H1 (cell line): ENCODE data around the gene HDAC9. TPM values are rescaled to one million over a fixed set of nuclear protein-coding genes. Genes with fewer than 3 reads are reported as not detected.

ENCODE experiments used
- CTCF ChIA-PET: fragments of 300-600 bp; sonication (Branson Sonifier 250); formaldehyde crosslinking; loops from one replicate; lab custom pipeline; 2021; ENCODE audit not compliant: partially characterized antibody; lab: Charles Lee
- POLR2A ChIA-PET: fragments of 300-600 bp; sonication (Branson Sonifier 250); formaldehyde crosslinking; loops from one replicate; lab custom pipeline; 2021; ENCODE audit warnings: inconsistent platforms; ENCODE audit not compliant: partially characterized antibody; lab: Charles Lee
- DNase-seq, 2 experiments: peaks; one replicate each; pipeline versions ENCODE4 v3.0.0 to v3.0.0-alpha.2; 2010 to 2022; ENCODE audit warnings: low spot score in 2 of 2, low read depth in 1 of 2, mixed read lengths in 1 of 2
- FAIRE-seq: peaks from 2 replicates; lab custom pipeline; 2011; peaks lifted over from hg19 to GRCh38; lab: Jason Lieb, UNC
- H2AFZ ChIP-seq: 2 replicates; pipeline ENCODE4 v1.8.1; 2012; ENCODE audit warnings: low read length, inconsistent platforms
- H2AK5ac ChIP-seq: 2 replicates; pipeline ENCODE4 v1.6.1; 2013; ENCODE audit warnings: low read depth, low read length
- H2BK120ac ChIP-seq: replicated peaks from 2 replicates; pipeline ENCODE3; 2013; ENCODE audit warnings: low read depth, low read length, inconsistent platforms
- H2BK12ac ChIP-seq: 2 replicates; pipeline ENCODE4 v1.6.1; 2013; ENCODE audit warnings: low read depth, low read length
- H2BK15ac ChIP-seq: 2 replicates; pipeline ENCODE4 v1.6.1; 2013; ENCODE audit warnings: low read length
- H2BK20ac ChIP-seq: 2 replicates; pipeline ENCODE4 v1.6.1; 2013; ENCODE audit warnings: low read length
- H2BK5ac ChIP-seq: 2 replicates; pipeline ENCODE4 v1.6.1; 2013; ENCODE audit warnings: low read depth, low read length
- H3K14ac ChIP-seq: 2 replicates; pipeline ENCODE4 v1.6.1; 2013; ENCODE audit warnings: inconsistent platforms; ENCODE audit not compliant: insufficient read length
- H3K18ac ChIP-seq: 2 replicates; pipeline ENCODE4 v1.6.1; 2013; ENCODE audit warnings: low read length; ENCODE audit errors: extremely low read depth
- H3K23ac ChIP-seq: 2 replicates; pipeline ENCODE4 v1.6.1; 2013; ENCODE audit warnings: inconsistent platforms; ENCODE audit not compliant: insufficient read length
- H3K23me2 ChIP-seq: 2 replicates; pipeline ENCODE4 v1.6.1; 2013; ENCODE audit warnings: low read depth, low read length
- H3K27ac ChIP-seq: 2 replicates; pipeline ENCODE4 v1.6.1; 2011; ENCODE audit warnings: low read depth, low read length, inconsistent platforms
- H3K27me3 ChIP-seq, 4 experiments: replicated peaks in 1 of 4; 1 replicate in 1 of 4; 2 replicates in 3 of 4; pipeline versions ENCODE4 v1.6.1 to v1.8.1; 2011 to 2013; ENCODE audit warnings: low read length in 3 of 4, mild to moderate bottlenecking in 3 of 4, inconsistent platforms in 2 of 4, mixed read lengths in 2 of 4, moderate library complexity in 1 of 4; ENCODE audit not compliant: control insufficient read depth in 3 of 4, insufficient read depth in 3 of 4; ENCODE audit errors: extremely low read depth in 1 of 4
- H3K36me3 ChIP-seq, 4 experiments: 2 replicates each; pipeline versions ENCODE4 v1.6.1 to v1.8.1; 2011 to 2013; ENCODE audit warnings: mild to moderate bottlenecking in 4 of 4, low read length in 3 of 4, moderate library complexity in 2 of 4, control low read depth in 1 of 4, inconsistent platforms in 1 of 4; ENCODE audit not compliant: insufficient read depth in 4 of 4, control insufficient read depth in 2 of 4
- H3K4ac ChIP-seq: replicated peaks from 2 replicates; pipeline ENCODE3; 2013; ENCODE audit warnings: low read length, low read depth, mixed read lengths, inconsistent platforms; ENCODE audit not compliant: insufficient read length
- H3K4me1 ChIP-seq, 4 experiments: replicated peaks in 1 of 4; 1 replicate in 1 of 4; 2 replicates in 3 of 4; pipeline versions ENCODE4 v1.6.1 to v1.8.1; 2011 to 2013; ENCODE audit warnings: low read length in 3 of 4, inconsistent platforms in 2 of 4, mixed read lengths in 1 of 4; ENCODE audit not compliant: insufficient read depth in 4 of 4, control insufficient read depth in 3 of 4
- H3K4me2 ChIP-seq, 2 experiments: 2 replicates each; pipeline versions ENCODE4 v1.6.1 to v1.8.1; 2011 to 2013; ENCODE audit warnings: low read depth in 2 of 2, low read length in 2 of 2, control low read depth in 1 of 2, inconsistent platforms in 1 of 2, mild to moderate bottlenecking in 1 of 2; ENCODE audit not compliant: insufficient read depth in 1 of 2
- H3K4me3 ChIP-seq, 4 experiments: fragments of 200-600, 300-600 bp in 1 of 4; sonication (generic), shearing (Covaris generic), sonication (Bioruptor Twin) in 1 of 4; 2 replicates each; pipeline versions ENCODE4 v1.5.1 to v1.8.1; 2011 to 2016; ENCODE audit warnings: low read length in 4 of 4, low read depth in 3 of 4, control low read depth in 2 of 4, inconsistent platforms in 2 of 4, mild to moderate bottlenecking in 2 of 4, mixed read lengths in 1 of 4, moderate library complexity in 1 of 4; ENCODE audit not compliant: insufficient read depth in 2 of 4; ENCODE audit errors: extremely low read depth in 1 of 4
- H3K56ac ChIP-seq: replicated peaks from 2 replicates; pipeline ENCODE3; 2013; ENCODE audit warnings: low read depth, mild to moderate bottlenecking, mixed read lengths, low read length, inconsistent platforms; ENCODE audit not compliant: insufficient read length
- H3K79me1 ChIP-seq: 2 replicates; pipeline ENCODE4 v1.6.1; 2013; ENCODE audit warnings: low read depth, low read length, control low read depth
- H3K79me2 ChIP-seq, 2 experiments: 2 replicates each; pipeline versions ENCODE4 v1.6.1 to v1.8.1; 2012 to 2013; ENCODE audit warnings: low read length in 2 of 2, mild to moderate bottlenecking in 2 of 2, inconsistent platforms in 1 of 2; ENCODE audit not compliant: insufficient read depth in 2 of 2, control insufficient read depth in 1 of 2
- H3K9ac ChIP-seq, 4 experiments: replicated peaks in 1 of 4; 1 replicate in 1 of 4; 2 replicates in 3 of 4; pipeline versions ENCODE4 v1.6.1 to v1.8.1; 2011 to 2013; ENCODE audit warnings: low read depth in 3 of 4, low read length in 3 of 4, control low read depth in 2 of 4, mild to moderate bottlenecking in 2 of 4, moderate library complexity in 2 of 4, inconsistent platforms in 1 of 4; ENCODE audit errors: extremely low read depth in 1 of 4
- H3K9me3 ChIP-seq, 2 experiments: 2 replicates each; pipeline versions ENCODE4 v1.6.1 to v1.8.1; 2012 to 2013; ENCODE audit warnings: mild to moderate bottlenecking in 2 of 2, moderate library complexity in 2 of 2, control low read depth in 1 of 2, inconsistent platforms in 1 of 2, low read depth in 1 of 2, low read length in 1 of 2, mixed read lengths in 1 of 2; ENCODE audit not compliant: insufficient read depth in 2 of 2
- H4K20me1 ChIP-seq, 2 experiments: replicated peaks in 1 of 2; 2 replicates each; pipeline versions ENCODE3 to v1.8.1; 2011 to 2013; ENCODE audit warnings: inconsistent platforms in 2 of 2, low read length in 2 of 2, mild to moderate bottlenecking in 1 of 2; ENCODE audit not compliant: insufficient read depth in 2 of 2, control insufficient read depth in 1 of 2
- H4K5ac ChIP-seq: 2 replicates; pipeline ENCODE4 v1.6.1; 2013; ENCODE audit warnings: low read length, low read depth, mixed read lengths, inconsistent platforms; ENCODE audit not compliant: insufficient read length
- H4K8ac ChIP-seq: 2 replicates; pipeline ENCODE4 v1.8.0; 2013; ENCODE audit warnings: mild to moderate bottlenecking, moderate library complexity, low read length, inconsistent platforms; ENCODE audit not compliant: insufficient read depth; ENCODE audit errors: extremely low read depth
- H4K91ac ChIP-seq: replicated peaks from 2 replicates; pipeline ENCODE3; 2013; ENCODE audit warnings: low read length, mixed read lengths, inconsistent platforms; ENCODE audit not compliant: insufficient read length
- BACH1 ChIP-seq: IDR thresholded peaks from 2 replicates; pipeline ENCODE4 v1.6.1; 2012; ENCODE audit warnings: low read length, improper control_type of control experiment
- BRCA1 ChIP-seq: IDR thresholded peaks from 2 replicates; pipeline ENCODE4 v1.6.1; 2012; ENCODE audit warnings: low read depth, low read length, improper control_type of control experiment
- CBX5 ChIP-seq: fragments of 300-800, 300-1000 bp; sonication (generic); IDR thresholded peaks from 2 replicates; pipeline ENCODE4 v1.7.1; 2016; ENCODE audit warnings: antibody characterized with exemption, low read length, low read depth
- KDM1A ChIP-seq: fragments of 200-600, 300-600 bp; sonication (generic); IDR thresholded peaks from 2 replicates; pipeline ENCODE4 v1.7.1; 2016; ENCODE audit warnings: mild to moderate bottlenecking, low read length, borderline replicate concordance
- KDM4A ChIP-seq: IDR thresholded peaks from one replicate; pipeline ENCODE4 v1.7.1; 2012; ENCODE audit warnings: low read depth, mild to moderate bottlenecking, moderate library complexity, low read length, inconsistent platforms; ENCODE audit not compliant: severe bottlenecking
- NRF1 ChIP-seq: IDR thresholded peaks from 2 replicates; pipeline ENCODE4 v1.6.1; 2011; ENCODE audit warnings: mild to moderate bottlenecking, low read depth, low read length, improper control_type of control experiment
- RAD21 ChIP-seq, 2 experiments: IDR thresholded peaks in 1 of 2; conservative IDR thresholded peaks in 1 of 2; 2 replicates each; pipeline ENCODE4 v1.6.1; 2011; ENCODE audit warnings: low read depth in 2 of 2, low read length in 2 of 2, improper control_type of control experiment in 1 of 2, inconsistent platforms in 1 of 2, mild to moderate bottlenecking in 1 of 2, moderate library complexity in 1 of 2
- RBBP5 ChIP-seq: IDR thresholded peaks from 2 replicates; pipeline ENCODE4 v1.7.1; 2012; ENCODE audit warnings: low read depth, mild to moderate bottlenecking, inconsistent platforms, low read length, moderate library complexity, borderline replicate concordance
- SP1 ChIP-seq: IDR thresholded peaks from 2 replicates; pipeline ENCODE4 v1.6.1; 2011; ENCODE audit warnings: low read depth, low read length
- SP2 ChIP-seq: IDR thresholded peaks from 2 replicates; pipeline ENCODE4 v1.6.1; 2012; ENCODE audit warnings: mild to moderate bottlenecking, low read length, inconsistent platforms
- SP4 ChIP-seq: IDR thresholded peaks from 2 replicates; pipeline ENCODE4 v1.6.1; 2012; ENCODE audit warnings: low read length, inconsistent platforms
- SRF ChIP-seq: IDR thresholded peaks from 2 replicates; pipeline ENCODE4 v1.6.1; 2011; ENCODE audit warnings: mild to moderate bottlenecking, low read depth, low read length, moderate library complexity
- SUZ12 ChIP-seq: fragments of 200-600 bp; sonication (generic); IDR thresholded peaks from 2 replicates; pipeline ENCODE4 v1.6.1; 2012; ENCODE audit warnings: mild to moderate bottlenecking, inconsistent platforms, low read length, moderate library complexity, mixed read lengths
- TAF7 ChIP-seq: optimal IDR thresholded peaks from 2 replicates; pipeline ENCODE3; 2011; ENCODE audit warnings: low read depth, mild to moderate bottlenecking, inconsistent platforms, low read length, moderate library complexity, borderline replicate concordance
- WGBS, 2 experiments: shearing (Covaris generic) in 1 of 2; methylation state at CpG; one replicate each; pipeline versions ENCODE4 v1.1.6 to v1.1.7; 2013 to 2015; ENCODE audit warnings: low lambda C conversion rate in 2 of 2, mixed read lengths in 2 of 2, inconsistent platforms in 1 of 2, low coverage in 1 of 2, missing lambda C conversion rate in 1 of 2; ENCODE audit not compliant: insufficient replicate concordance in 2 of 2, insufficient coverage in 1 of 2, insufficient read length in 1 of 2; ENCODE audit errors: extremely low coverage in 1 of 2, missing lambda C conversion rate in 1 of 2; 5-methylcytosine and 5-hydroxymethylcytosine counted together
- polyA plus RNA-seq, 7 experiments: library from polyadenylated mRNA; depleted of rRNA in 3 of 7; stranded (reverse) in 5 of 7; unstranded in 2 of 7; fragments of >200 nt in 5 of 7; fragments of 200-250 nt in 2 of 7; gene quantifications; 1 replicate in 5 of 7; 2 replicates in 1 of 7; 4 replicates in 1 of 7; pipeline versions ENCODE4 v1.2.1 to v1.2.3, GENCODE V29; 2011 to 2013; ENCODE audit warnings: missing spikeins in 2 of 7, mixed read lengths in 2 of 7
- total RNA-seq: library from RNA; stranded (reverse); fragmentation: NEBNext Ultra II Directional; extraction: Animal tissue kit (Norgen Biotek cat#: 25700); gene quantifications from 2 replicates; pipeline ENCODE4 v1.2.1, GENCODE V29; 2021

Gene HDAC9
- total and polyA plus RNA-seq, 2 of the 8 experiments (the other 6 are each of a cell fraction or from before 2014, with no cell fraction given) = 9.5 to 13.1 TPM

DNA sequence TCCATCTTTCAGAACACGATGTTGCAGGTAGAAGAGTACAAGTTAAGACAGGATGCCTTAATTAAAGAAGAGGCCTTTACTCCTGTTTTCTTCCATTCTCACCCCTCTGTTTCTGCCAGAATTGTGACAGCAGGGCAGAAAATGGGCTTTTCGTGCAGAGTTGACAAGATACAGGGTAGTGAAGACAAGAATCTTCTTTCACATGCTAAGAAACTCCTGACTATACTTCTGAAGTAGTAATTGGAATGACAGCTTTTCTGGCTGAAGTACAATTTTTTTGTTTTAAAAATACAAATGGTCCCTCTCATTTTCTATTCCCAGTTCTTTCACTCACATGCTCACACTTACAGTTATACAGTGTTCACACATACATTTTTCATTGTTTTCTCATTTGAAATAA, 22.1 kb downstream of the HDAC9 start:
- H2BK20ac ChIP-seq = no peak overlapping the region
- TF ChIP-seq BRCA1 = no peak
- no peak for TF ChIP-seq SRF
- TF ChIP-seq SP4 = no peak
- no peak for TF ChIP-seq CBX5
- TF ChIP-seq BACH1 = no peak
- no peak for TF ChIP-seq SP2
- TF ChIP-seq SUZ12 = no peak
- TF ChIP-seq RAD21 (IDR thresholded peaks at IDR 0.05 in 1 of 2, conservative IDR thresholded peaks at IDR 0.05 in 1 of 2; ENCODE audit: low read depth in 2 of 2, low read length in 2 of 2) = no peak
- no peak for TF ChIP-seq KDM4A
- TF ChIP-seq TAF7 = no peak
- TF ChIP-seq SP1 = no peak
- no peak for TF ChIP-seq KDM1A
- TF ChIP-seq RBBP5 = no peak
- no peak for TF ChIP-seq NRF1
- TF ChIP-seq, all 59 proteins: peak for 0
- H3K4me1 ChIP-seq = peaks cover 0 to 7% (median 4%) of the 10 kb centered on the region in 4 experiments; a peak in 4 of 7 replicates
- H3K23me2 ChIP-seq = no peaks in the 10 kb centered on the region
- H3K18ac ChIP-seq = no peak overlapping the region
- no peak overlapping the region for H3K4me3 ChIP-seq
- no peak overlapping the region for H3K4me2 ChIP-seq
- H3K56ac ChIP-seq = no peak overlapping the region
- H4K8ac ChIP-seq = no peak overlapping the region
- no peak overlapping the region for H2AK5ac ChIP-seq
- no peaks in the 10 kb centered on the region for H3K9me3 ChIP-seq
- DNase-seq (no peak), FAIRE-seq (no peak)
- no peak overlapping the region for H2BK120ac ChIP-seq
- H3K27me3 ChIP-seq = no peaks in the 10 kb centered on the region
- no peak overlapping the region for H2BK12ac ChIP-seq
- no peaks in the 10 kb centered on the region for H3K36me3 ChIP-seq
- H4K91ac ChIP-seq = no peak overlapping the region
- no peak overlapping the region for H2AFZ ChIP-seq
- H3K79me1 ChIP-seq = no peaks in the 10 kb centered on the region
- no peak overlapping the region for H3K9ac ChIP-seq
- 83% methylated on average over 2 of the region's 2 CpGs; no CpG with 5 or more reads in 1 of the 2 experiments for WGBS, 2 experiments
- no peak overlapping the region for H3K14ac ChIP-seq
- ChIA-PET POLR2A (interaction anchor here (0.8 to 1.6 kb wide), 3 partner anchors 9 to 22 kb away, joined by 4 to 5 read pairs (median 4); partner anchors contain the start of gene HDAC9), CTCF (interaction anchor here (0.9 to 2.1 kb wide), 3 partner anchors 11 to 74 kb away, joined by 3 to 5 read pairs (median 4); no protein-coding TSS in a partner anchor)
- H3K23ac ChIP-seq = no peak overlapping the region
- no peak overlapping the region for H3K27ac ChIP-seq
- H3K79me2 ChIP-seq = no peaks in the 10 kb centered on the region
- H4K5ac ChIP-seq = no peak overlapping the region
- H2BK5ac ChIP-seq = no peak overlapping the region
- H4K20me1 ChIP-seq = no peaks in the 10 kb centered on the region
- no peak overlapping the region for H3K4ac ChIP-seq
- no peak overlapping the region for H2BK15ac ChIP-seq
